Skeletal muscle satellite cell (primary cell): ENCODE measurements around the gene GPX1.
A peak's percentile ranks its signal among the peaks of the same experiment; 100 is the strongest.
"Not testable (repeated sequence)": the region's sequence is repeated elsewhere in the genome, so short reads cannot be mapped to it uniquely, and the experiment has no call there.

Experiments
- H3K27me3 ChIP-seq: 2 replicates; pipeline ENCODE4 v1.7.0; 2013; ENCODE audit warnings: low read length; ENCODE audit not compliant: control insufficient read depth, insufficient read depth
- H3K36me3 ChIP-seq: 2 replicates; pipeline ENCODE4 v1.7.0; 2013; ENCODE audit warnings: mild to moderate bottlenecking, control low read depth, low read length; ENCODE audit not compliant: insufficient read depth
- H3K4me1 ChIP-seq: 2 replicates; pipeline ENCODE4 v1.7.0; 2013; ENCODE audit warnings: low read length; ENCODE audit not compliant: control insufficient read depth, insufficient read depth
- H3K4me2 ChIP-seq: 2 replicates; pipeline ENCODE4 v1.7.0; 2013; ENCODE audit warnings: mild to moderate bottlenecking, low read length
- H3K4me3 ChIP-seq: 2 replicates; pipeline ENCODE4 v1.7.0; 2013; ENCODE audit warnings: low read length
- H3K9ac ChIP-seq: 2 replicates; pipeline ENCODE4 v1.7.0; 2013; ENCODE audit warnings: mild to moderate bottlenecking, low read depth, low read length, moderate library complexity
- H3K9me3 ChIP-seq: replicated peaks from 2 replicates; pipeline ENCODE4 v1.7.0; 2013; ENCODE audit warnings: mild to moderate bottlenecking, control low read depth, low read length

Gene GPX1

GRCh38 chr3:49357095-49357442 lies 1.1 kb downstream of the GPX1 start:
- H3K27me3 ChIP-seq, H3K9me3 ChIP-seq: not testable (repeated sequence)
- Histone ChIP-seq H3K4me3 (peak overlapping the region; percentile 68), H3K36me3 (peaks cover 49% of the 10 kb centered on the region), H3K4me1 (peaks cover 46% of the 10 kb centered on the region), H3K9ac (peak overlapping the region; percentile 66), H3K4me2 (peak overlapping the region; percentile 78)

GRCh38 chr3:49352890-49353421 lies 5.2 kb downstream of the GPX1 start:
- Histone ChIP-seq H3K27me3 (no peaks in the 10 kb centered on the region), H3K4me3 (no peak overlapping the region), H3K9ac (no peak overlapping the region), H3K9me3 (no peaks in the 10 kb centered on the region), H3K4me1 (peaks cover 41% of the 10 kb centered on the region), H3K4me2 (no peak overlapping the region), H3K36me3 (peaks cover 19% of the 10 kb centered on the region)

GRCh38 chr3:49352281-49352680 lies 5.9 kb downstream of the GPX1 start:
- Histone ChIP-seq H3K9ac (peak overlapping the region; percentile 46), H3K4me1 (peaks cover 42% of the 10 kb centered on the region), H3K27me3 (no peaks in the 10 kb centered on the region), H3K36me3 (peaks cover 16% of the 10 kb centered on the region), H3K9me3 (no peaks in the 10 kb centered on the region), H3K4me2 (peak overlapping the region; percentile 22), H3K4me3 (no peak overlapping the region)

- Histone ChIP-seq H3K4me3 (no peak overlapping the region), H3K9me3 (no peaks in the 10 kb centered on the region), H3K27me3 (no peaks in the 10 kb centered on the region), H3K4me1 (peaks cover 45% of the 10 kb centered on the region), H3K9ac (peak overlapping the region; percentile 46), H3K4me2 (peak overlapping the region; percentile 47), H3K36me3 (peaks cover 11% of the 10 kb centered on the region)
These were observed 6.6 kb downstream of the GPX1 start for GRCh38 chr3:49351521-49352011.

- Histone ChIP-seq H3K4me1 (peaks cover 56% of the 10 kb centered on the region), H3K9me3 (no peaks in the 10 kb centered on the region)
These were observed 8.6 kb downstream of the GPX1 start for GRCh38 chr3:49349348-49350114.

GRCh38 chr3:49348361-49348760 lies 9.8 kb downstream of the GPX1 start:
- H3K9me3 ChIP-seq, H3K36me3 ChIP-seq, H3K4me3 ChIP-seq, H3K9ac ChIP-seq, H3K4me2 ChIP-seq, H3K27me3 ChIP-seq: not testable (repeated sequence)
- peaks cover 57% of the 10 kb centered on the region for H3K4me1 ChIP-seq

More at GRCh38 chr3:49349348-49350114, 8.6 kb downstream of the GPX1 start:
- Histone ChIP-seq H3K36me3 (no peaks in the 10 kb centered on the region), H3K4me2 (no peak overlapping the region), H3K27me3 (no peaks in the 10 kb centered on the region), H3K9ac (no peak overlapping the region), H3K4me3 (no peak overlapping the region)

GRCh38 chr3:49346797-49347251 lies 11.3 kb downstream of the GPX1 start:
- Histone ChIP-seq H3K9me3 (no peaks in the 10 kb centered on the region), H3K4me2 (peak overlapping the region; percentile 68), H3K27me3 (no peaks in the 10 kb centered on the region), H3K36me3 (no peaks in the 10 kb centered on the region), H3K4me3 (peak overlapping the region; percentile 35), H3K9ac (peak overlapping the region; percentile 61), H3K4me1 (peaks cover 44% of the 10 kb centered on the region)

GRCh38 chr3:49343163-49343562 lies 15.0 kb downstream of the GPX1 start:
- H3K4me1 ChIP-seq: peaks cover 41% of the 10 kb centered on the region

GRCh38 chr3:49341996-49342395 lies 16.2 kb downstream of the GPX1 start:
- Histone ChIP-seq H3K9ac (no peak overlapping the region), H3K4me1 (peaks cover 35% of the 10 kb centered on the region), H3K4me3 (no peak overlapping the region), H3K4me2 (no peak overlapping the region), H3K36me3 (no peaks in the 10 kb centered on the region), H3K27me3 (no peaks in the 10 kb centered on the region), H3K9me3 (no peaks in the 10 kb centered on the region)

More at GRCh38 chr3:49343163-49343562, 15.0 kb downstream of the GPX1 start:
- Histone ChIP-seq H3K4me3 (no peak overlapping the region), H3K9ac (no peak overlapping the region), H3K36me3 (no peaks in the 10 kb centered on the region), H3K27me3 (no peaks in the 10 kb centered on the region), H3K4me2 (no peak overlapping the region), H3K9me3 (no peaks in the 10 kb centered on the region)

DNA sequence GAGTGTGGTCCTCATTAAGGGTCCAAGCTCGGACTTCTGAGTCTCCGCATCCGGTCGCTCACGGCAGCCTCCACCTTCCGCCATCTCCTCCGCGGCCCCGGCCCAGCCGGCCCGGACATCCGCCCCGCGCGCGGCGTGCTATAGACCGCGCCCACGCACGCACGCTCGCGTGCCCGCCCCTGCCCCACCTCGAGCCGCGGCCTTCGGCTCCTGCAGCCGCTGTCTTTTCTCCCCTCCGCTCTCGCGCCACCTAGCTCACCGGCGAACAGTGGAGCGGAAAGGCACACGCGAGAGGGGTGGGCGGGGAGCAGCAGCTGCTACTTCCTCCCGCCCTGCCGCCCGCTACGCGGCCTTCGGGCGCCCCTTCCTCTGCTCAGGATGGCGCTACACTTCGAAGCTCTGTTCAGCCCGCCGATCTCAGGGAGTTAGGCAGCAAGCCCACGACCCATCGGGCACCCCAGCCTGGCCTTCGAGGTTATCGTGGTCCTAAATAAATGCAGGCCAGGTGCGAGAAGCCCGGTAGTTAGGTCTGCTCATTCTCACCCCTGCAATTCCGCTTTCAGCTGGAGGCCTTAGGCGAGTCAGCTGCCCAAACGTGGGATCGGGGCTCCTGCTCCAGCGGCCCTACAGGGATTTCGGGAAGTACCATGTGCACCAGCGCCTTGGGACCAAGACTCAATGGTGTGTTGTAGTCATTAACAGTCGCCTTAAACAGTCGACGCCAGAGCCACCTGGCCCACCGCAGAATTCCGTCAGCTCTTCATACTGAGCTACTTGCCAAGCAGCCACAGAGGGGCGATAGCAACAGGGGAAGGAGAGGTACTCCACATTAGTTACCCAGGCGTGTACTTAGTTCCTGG lies 18.0 kb downstream of the GPX1 start, which contains the start of gene USP4:
USP4 (minus strand) TSS at position 113 of the 860 bp plus-strand sequence; CDS start at position 84, 29 bp downstream.
- Histone ChIP-seq H3K4me3 (peak within 1 kb of the TSS; percentile 93), H3K4me1 (peaks cover 18% of the 10 kb centered on the region), H3K9me3 (no peaks in the 10 kb centered on the region), H3K4me2 (peak within 1 kb of the TSS; percentile 93), H3K9ac (peak within 1 kb of the TSS; percentile 91), H3K36me3 (peaks cover 8% of the 10 kb centered on the region), H3K27me3 (no peaks in the 10 kb centered on the region)

DNA sequence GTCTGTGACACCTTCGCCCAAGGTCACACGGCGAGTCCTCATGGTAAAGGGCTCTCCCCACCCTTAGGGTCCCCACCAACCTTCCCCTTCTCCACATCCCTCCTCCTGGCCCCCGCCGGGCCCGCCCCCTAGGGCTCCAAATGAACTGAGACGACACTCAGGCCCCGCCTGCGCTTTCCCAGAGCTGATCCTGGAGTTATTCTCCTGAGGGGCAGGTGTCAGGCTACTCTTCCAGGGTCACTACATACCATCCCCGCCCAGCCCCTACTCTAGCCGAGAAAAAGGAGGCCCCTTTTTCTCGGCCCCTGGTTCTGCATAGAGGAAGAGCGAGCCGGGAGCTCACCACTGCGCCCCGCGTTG lies 18.6 kb downstream of the GPX1 start:
- H3K9me3 ChIP-seq: no peaks in the 10 kb centered on the region
- peak overlapping the region; percentile 93 for H3K4me2 ChIP-seq
- H3K4me1 ChIP-seq: peaks cover 15% of the 10 kb centered on the region
- peak overlapping the region; percentile 91 for H3K9ac ChIP-seq
- H3K4me3 ChIP-seq: peak overlapping the region; percentile 93
- peaks cover 14% of the 10 kb centered on the region for H3K36me3 ChIP-seq
- no peaks in the 10 kb centered on the region for H3K27me3 ChIP-seq
